Measurements from ENCODE around the gene UNC5CL. TPM values are rescaled to one million over a fixed set of nuclear protein-coding genes. Genes with fewer than 3 reads are reported as not detected.

The UNC5CL gene
- total and polyA plus RNA-seq, 5 donors from 2014 or later, result 0.11 to 4.4 (median 0.25) TPM

Other genes with a start within 250 kb of the UNC5CL start
- gene TSPO2, start 3.2 kb upstream of the UNC5CL start, total RNA-seq, result not detected
- gene TSPO2, start 3.2 kb upstream of the UNC5CL start, polyA plus RNA-seq, result not detected
- gene APOBEC2, start 14.0 kb upstream of the UNC5CL start, total RNA-seq, result not detected
- gene APOBEC2, start 14.0 kb upstream of the UNC5CL start, polyA plus RNA-seq, result 1 to 10 TPM in 1 of 4 donors, under 1 TPM in 3; 0.67 to 1.1 (median 0.88) TPM
- gene OARD1, start 33.1 kb upstream of the UNC5CL start, total RNA-seq, result 30.3 TPM
- gene OARD1, start 33.1 kb upstream of the UNC5CL start, polyA plus RNA-seq, result 10 to 100 TPM; 38.8 to 58.2 (median 53.6) TPM
- gene NFYA, start 33.8 kb upstream of the UNC5CL start, total RNA-seq, result 37.9 TPM
- gene NFYA, start 33.8 kb upstream of the UNC5CL start, polyA plus RNA-seq, result 10 to 100 TPM; 15.9 to 24.1 (median 19.7) TPM
- gene TREML1, start 115.1 kb upstream of the UNC5CL start, total RNA-seq, result 4.8 TPM
- not detected for gene TREML1, start 115.1 kb upstream of the UNC5CL start, polyA plus RNA-seq
- gene TREM2, start 123.9 kb upstream of the UNC5CL start, total RNA-seq, result not detected
- gene TREM2, start 123.9 kb upstream of the UNC5CL start, polyA plus RNA-seq, result not detected
- 1.7 TPM for gene TREML2, start 161.9 kb upstream of the UNC5CL start, total RNA-seq
- 1 to 10 TPM in 3 of 4 donors, under 1 TPM in 1; 0.64 to 1.7 (median 1.4) TPM for gene TREML2, start 161.9 kb upstream of the UNC5CL start, polyA plus RNA-seq
- not detected for gene TREML4, start 189.1 kb upstream of the UNC5CL start, total RNA-seq
- not detected for gene TREML4, start 189.1 kb upstream of the UNC5CL start, polyA plus RNA-seq
- not detected for gene TREM1, start 247.5 kb upstream of the UNC5CL start, total RNA-seq
- under 1 TPM in 1 of 4 donors, not detected in 3; 0.54 TPM for gene TREM1, start 247.5 kb upstream of the UNC5CL start, polyA plus RNA-seq